ENCODE data around the gene RASSF9.

- TF ChIP-seq CTCF (IDR thresholded peaks at IDR 0.05) (no peak), EZH2 (IDR thresholded peaks at IDR 0.05) (no peak)
Measured at GRCh38 chr12:85874031-85874461, 37.8 kb upstream of the RASSF9 start, which contains the start of gene NTS.
